ENCODE measurements around the gene MYO5A. TPM values are rescaled to one million over a fixed set of nuclear protein-coding genes. Genes with fewer than 3 reads are reported as not detected.

MYO5A gene
- total RNA-seq, 1 donor from 2014 or later, result 41.0 TPM

DNA sequence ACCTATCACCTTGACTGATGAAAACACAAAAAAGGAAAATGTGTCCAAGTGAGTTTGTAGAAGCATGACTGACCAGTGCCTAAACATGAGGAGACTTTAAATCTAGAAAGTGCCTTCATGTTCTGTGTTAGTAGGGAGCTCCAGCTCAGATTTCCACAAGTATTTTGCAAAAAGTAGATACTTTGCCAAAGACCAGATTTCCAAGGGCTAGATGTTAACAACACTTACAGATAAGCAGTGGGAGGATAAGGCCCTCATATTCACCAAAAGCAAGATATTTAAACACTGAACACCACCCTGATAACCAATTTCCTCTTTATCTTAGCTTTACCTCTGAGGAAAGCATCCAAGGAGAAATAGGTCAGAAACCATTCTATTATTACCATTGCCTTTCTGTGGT lies 91.0 kb downstream of the MYO5A start:
- Mint-ChIP-seq H3K4me3 (ENCODE audit: unreplicated experiment) (no peak overlapping the region), H3K9me3 (ENCODE audit: low read depth) (no peaks in the 10 kb centered on the region), H3K36me3 (ENCODE audit: low read depth) (no peaks in the 10 kb centered on the region), H3K4me1 (ENCODE audit: low read depth) (peaks cover 37% of the 10 kb centered on the region), H3K27me3 (ENCODE audit: low read depth) (no peaks in the 10 kb centered on the region), H3K27ac (ENCODE audit: unreplicated experiment) (no peak overlapping the region)
- DNase-seq (ENCODE audit: low spot score), result no peak
- TF ChIP-seq, protein P1, sequence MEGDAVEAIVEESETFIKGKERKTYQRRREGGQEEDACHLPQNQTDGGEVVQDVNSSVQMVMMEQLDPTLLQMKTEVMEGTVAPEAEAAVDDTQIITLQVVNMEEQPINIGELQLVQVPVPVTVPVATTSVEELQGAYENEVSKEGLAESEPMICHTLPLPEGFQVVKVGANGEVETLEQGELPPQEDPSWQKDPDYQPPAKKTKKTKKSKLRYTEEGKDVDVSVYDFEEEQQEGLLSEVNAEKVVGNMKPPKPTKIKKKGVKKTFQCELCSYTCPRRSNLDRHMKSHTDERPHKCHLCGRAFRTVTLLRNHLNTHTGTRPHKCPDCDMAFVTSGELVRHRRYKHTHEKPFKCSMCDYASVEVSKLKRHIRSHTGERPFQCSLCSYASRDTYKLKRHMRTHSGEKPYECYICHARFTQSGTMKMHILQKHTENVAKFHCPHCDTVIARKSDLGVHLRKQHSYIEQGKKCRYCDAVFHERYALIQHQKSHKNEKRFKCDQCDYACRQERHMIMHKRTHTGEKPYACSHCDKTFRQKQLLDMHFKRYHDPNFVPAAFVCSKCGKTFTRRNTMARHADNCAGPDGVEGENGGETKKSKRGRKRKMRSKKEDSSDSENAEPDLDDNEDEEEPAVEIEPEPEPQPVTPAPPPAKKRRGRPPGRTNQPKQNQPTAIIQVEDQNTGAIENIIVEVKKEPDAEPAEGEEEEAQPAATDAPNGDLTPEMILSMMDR (IDR thresholded peaks at IDR 0.05), result no peak

DNA sequence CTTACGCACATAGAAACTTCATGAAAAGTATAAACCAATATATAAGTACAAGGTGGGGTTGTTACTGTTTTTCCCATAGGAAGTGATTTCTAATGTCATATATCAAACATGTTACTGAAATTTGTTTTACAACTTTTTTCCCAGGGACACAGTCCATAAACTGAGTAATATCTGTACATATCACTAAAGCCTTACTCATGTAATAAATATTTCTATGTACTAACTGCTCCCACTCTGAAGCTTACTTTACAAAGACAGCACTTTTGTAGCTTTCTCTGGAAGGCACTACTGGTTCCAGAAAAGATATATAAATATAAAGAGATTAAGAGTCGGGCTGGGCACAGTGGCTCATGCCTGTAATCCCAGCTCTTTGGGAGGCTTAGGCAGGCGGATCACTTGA lies 91.7 kb downstream of the MYO5A start:
- H3K36me3 Mint-ChIP-seq (ENCODE audit: low read depth), result no peaks in the 10 kb centered on the region
- H3K4me1 Mint-ChIP-seq (ENCODE audit: low read depth), result peaks cover 33% of the 10 kb centered on the region
- no peak overlapping the region for H3K4me3 Mint-ChIP-seq (ENCODE audit: unreplicated experiment)
- no peak for DNase-seq (ENCODE audit: low spot score)
- H3K9me3 Mint-ChIP-seq (ENCODE audit: low read depth), result no peaks in the 10 kb centered on the region
- TF ChIP-seq, protein P1 (IDR thresholded peaks at IDR 0.05), result no peak
- H3K27me3 Mint-ChIP-seq (ENCODE audit: low read depth), result no peaks in the 10 kb centered on the region
- no peak overlapping the region for H3K27ac Mint-ChIP-seq (ENCODE audit: unreplicated experiment)

DNA sequence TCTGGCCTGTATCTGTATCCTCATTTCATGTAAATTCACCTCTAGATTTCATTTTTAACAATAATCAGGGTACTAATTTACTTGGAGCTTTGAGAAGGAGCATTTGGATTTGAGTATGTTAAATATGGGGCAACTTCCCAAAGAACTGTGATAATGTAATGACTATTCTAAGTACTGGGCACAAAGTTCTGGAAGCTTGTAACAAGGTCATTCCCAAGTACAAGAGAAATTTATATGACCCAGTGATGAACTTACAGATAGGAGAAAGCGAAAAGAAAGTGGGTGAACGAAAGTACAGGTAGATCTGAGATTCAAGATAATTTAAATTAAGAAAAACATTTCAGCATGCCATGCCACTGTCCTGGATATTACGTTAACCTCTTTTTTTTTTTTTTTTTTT lies 93.8 kb downstream of the MYO5A start:
- Mint-ChIP-seq H3K27me3 (ENCODE audit: low read depth) (no peaks in the 10 kb centered on the region), H3K27ac (ENCODE audit: unreplicated experiment) (no peak overlapping the region), H3K4me1 (ENCODE audit: low read depth) (peaks cover 18% of the 10 kb centered on the region), H3K9me3 (ENCODE audit: low read depth) (no peaks in the 10 kb centered on the region), H3K36me3 (ENCODE audit: low read depth) (no peaks in the 10 kb centered on the region), H3K4me3 (ENCODE audit: unreplicated experiment) (no peak overlapping the region)
- DNase-seq (ENCODE audit: low spot score), result no peak
- TF ChIP-seq, protein P1 (IDR thresholded peaks at IDR 0.05), result no peak

DNA sequence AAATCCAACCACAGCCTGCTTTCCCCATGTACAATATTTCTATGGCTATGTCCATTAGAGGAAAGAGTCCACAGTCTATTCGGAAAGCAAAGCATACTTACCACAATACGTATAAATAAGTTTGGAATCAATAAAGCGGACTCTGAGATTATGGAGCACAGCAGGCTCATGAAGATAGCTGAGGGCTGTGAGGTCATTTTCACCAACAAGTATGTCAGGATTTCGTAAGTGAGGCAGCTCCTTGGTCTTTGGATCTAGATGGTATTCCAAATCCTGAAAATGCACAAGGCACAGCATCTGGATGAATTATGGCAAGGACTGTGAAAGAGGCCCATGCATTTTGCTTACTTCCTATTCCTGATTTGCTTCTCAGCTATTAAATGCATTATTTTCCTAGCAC lies 100.4 kb downstream of the MYO5A start:
- DNase-seq (ENCODE audit: low spot score), result no peak
- TF ChIP-seq, protein P1 (IDR thresholded peaks at IDR 0.05), result no peak
- Mint-ChIP-seq H3K4me3 (ENCODE audit: unreplicated experiment) (no peak overlapping the region), H3K9me3 (ENCODE audit: low read depth) (no peaks in the 10 kb centered on the region), H3K27ac (ENCODE audit: unreplicated experiment) (no peak overlapping the region), H3K36me3 (ENCODE audit: low read depth) (no peaks in the 10 kb centered on the region), H3K4me1 (ENCODE audit: low read depth) (peaks cover 15% of the 10 kb centered on the region), H3K27me3 (ENCODE audit: low read depth) (no peaks in the 10 kb centered on the region)

DNA sequence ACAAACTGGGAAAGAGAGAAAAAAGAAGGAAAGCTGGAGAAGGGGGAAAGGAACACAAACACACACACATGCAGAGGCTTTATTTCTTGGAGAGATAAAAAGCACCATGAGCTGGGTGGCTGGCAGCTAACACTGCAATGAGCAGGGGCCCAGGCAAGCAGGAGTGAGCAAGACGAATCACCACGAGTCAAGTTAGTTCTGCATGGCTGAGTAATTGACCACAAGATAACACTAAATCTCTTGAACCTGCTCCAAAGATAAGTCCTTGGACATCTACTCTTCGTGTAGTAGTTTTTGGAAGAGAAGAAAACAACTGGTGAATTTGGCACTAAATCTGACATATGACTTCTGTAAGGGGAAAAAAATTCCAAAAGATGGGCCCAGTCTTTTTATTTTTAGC lies 100.9 kb downstream of the MYO5A start:
- Mint-ChIP-seq H3K27me3 (ENCODE audit: low read depth) (no peaks in the 10 kb centered on the region), H3K27ac (ENCODE audit: unreplicated experiment) (peak overlapping the region; percentile 38), H3K9me3 (ENCODE audit: low read depth) (no peaks in the 10 kb centered on the region), H3K4me3 (ENCODE audit: unreplicated experiment) (no peak overlapping the region), H3K4me1 (ENCODE audit: low read depth) (peaks cover 15% of the 10 kb centered on the region), H3K36me3 (ENCODE audit: low read depth) (no peaks in the 10 kb centered on the region)
- DNase-seq (ENCODE audit: low spot score), result no peak
- TF ChIP-seq, protein P1 (IDR thresholded peaks at IDR 0.05), result no peak
